ENCODE results near the gene DAZAP2. TPM values are rescaled to one million over a fixed set of nuclear protein-coding genes. Genes with fewer than 3 reads are reported as not detected.

The DAZAP2 gene
- total and polyA plus RNA-seq, 2 of the 13 experiments (the other 11 are each of a cell fraction or from before 2014, with no cell fraction given) = 64.5 to 222 TPM

GRCh38 chr12:51199366-51199945 lies 39.2 kb upstream of the DAZAP2 start:
- H2AFZ ChIP-seq (ENCODE audit: low read length) = no peak overlapping the region
- H3K9ac ChIP-seq (ENCODE audit: insufficient read depth, low read depth, low read length) = no peak overlapping the region
- no peaks in the 10 kb centered on the region for H3K9me3 ChIP-seq (ENCODE audit: low read length)
- ChIA-PET POLR2A (interaction anchor here (0.8 to 1.7 kb wide), 3 partner anchors 13 to 27 kb away, joined by 3 to 5 read pairs (median 4); partner anchors contain the start of gene POU6F1), CTCF (ENCODE audit: low intra/inter-chr PET ratio, low total read pairs) (no interaction called here)
- DNase-seq (ENCODE audit: low spot score) (no peak), FAIRE-seq (no peak), ATAC-seq (no peak)
- in situ Hi-C loops (cut with HindIII; ENCODE audit: extremely low pct_ligation_motif_present, low pct_unique_long_range_greater_than_20kb) = no loop called here
- no peaks in the 10 kb centered on the region for H3K36me3 ChIP-seq (replicated peaks in 1 of 2; ENCODE audit: control insufficient read depth in 1 of 2, insufficient read depth in 2 of 2, low read length in 2 of 2)
- H4K20me1 ChIP-seq (ENCODE audit: insufficient read depth, low read length) = no peaks in the 10 kb centered on the region
- H3K4me3 ChIP-seq (replicated peaks in 1 of 3; ENCODE audit: insufficient read depth in 1 of 3, low read depth in 2 of 3, low read length in 3 of 3) = peak overlapping the region; percentile 17 to 69 (median 44); a peak in 2 of 6 replicates
- H3K27ac ChIP-seq (ENCODE audit: extremely low read length, insufficient read depth, low read length) = no peak overlapping the region
- H3K4me1 ChIP-seq (ENCODE audit: insufficient read depth, low read length) = peaks cover 42% of the 10 kb centered on the region
- no peaks in the 10 kb centered on the region for H3K79me2 ChIP-seq (ENCODE audit: insufficient read depth, low read length)
- H3K27me3 ChIP-seq (ENCODE audit: control insufficient read depth in 1 of 2, insufficient read depth in 2 of 2, low read length in 2 of 2) = peaks cover 0 to 4% of the 10 kb centered on the region in 2 experiments; a peak in 1 of 5 replicates
- no TSS peak for BruUV-seq (replicated peaks)
- 50% methylated on average over 9 of the region's 10 CpGs for WGBS (ENCODE audit: low lambda C conversion rate)
- no peak for TF ChIP-seq ZNF724P (CRISPR knock-in tag; IDR thresholded peaks at IDR 0.05; ENCODE audit: borderline replicate concordance)
- peak; percentile 11; the same call in 1 of the 2 replicates for TF ChIP-seq ZNF264 (CRISPR knock-in tag; IDR thresholded peaks at IDR 0.05)
- TF ChIP-seq MBD4 (IDR thresholded peaks at IDR 0.05; ENCODE audit: borderline replicate concordance, low read length) = no peak
- peak; percentile 68; the same call in 1 of the 2 replicates for TF ChIP-seq ZNF652 (CRISPR knock-in tag; IDR thresholded peaks at IDR 0.05; ENCODE audit: borderline replicate concordance, low read depth)
- no peak for TF ChIP-seq SMAD3 (CRISPR knock-in tag; IDR thresholded peaks at IDR 0.05)
- TF ChIP-seq RARA (CRISPR knock-in tag; IDR thresholded peaks at IDR 0.05) = no peak
- no peak for TF ChIP-seq EEA1 (CRISPR knock-in tag; IDR thresholded peaks at IDR 0.05; ENCODE audit: borderline replicate concordance)
- TF ChIP-seq ZNF441 (CRISPR knock-in tag; IDR thresholded peaks at IDR 0.05; ENCODE audit: borderline replicate concordance) = no peak
- TF ChIP-seq GATAD1 (CRISPR knock-in tag; IDR thresholded peaks at IDR 0.05) = no peak
- intact Hi-C loops (cut with micrococcal nuclease; ENCODE audit: unreplicated experiment) = no loop called here
- peak overlapping the region; percentile 77 for H3K4me2 ChIP-seq (ENCODE audit: low read depth, low read length)

DNA sequence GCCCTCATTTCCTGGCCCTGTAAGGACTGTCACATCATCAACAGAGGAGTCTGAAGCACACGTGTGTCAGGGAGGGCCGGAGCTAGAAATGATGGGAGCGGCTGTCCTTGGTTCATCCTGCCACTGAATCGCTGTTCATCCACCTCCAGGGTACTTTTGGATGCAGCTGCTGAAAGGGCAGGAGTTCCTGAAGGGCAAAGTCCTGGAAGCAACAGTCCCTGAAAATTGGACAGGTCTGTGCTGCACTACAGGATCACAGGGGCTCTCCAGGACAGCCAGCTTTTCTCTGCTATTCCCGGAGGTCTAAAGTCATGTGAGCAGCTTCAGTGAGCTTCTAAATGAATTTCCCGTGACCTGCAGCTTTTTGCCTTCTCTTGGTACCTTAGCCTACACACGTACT lies 38.5 kb upstream of the DAZAP2 start:
- no peaks in the 10 kb centered on the region for H3K36me3 ChIP-seq (replicated peaks in 1 of 2; ENCODE audit: control insufficient read depth in 1 of 2, insufficient read depth in 2 of 2, low read length in 2 of 2)
- FAIRE-seq (no peak), DNase-seq (ENCODE audit: low spot score) (no peak), ATAC-seq (0 out of 3 replicates have a peak, but pooled peaks have one; percentile 3)
- H3K27ac ChIP-seq (ENCODE audit: extremely low read length, insufficient read depth, low read length) = no peak overlapping the region
- TF ChIP-seq HNF4A (CRISPR knock-in tag; IDR thresholded peaks at IDR 0.05) (peak; percentile 39; the same call in 1 of the 2 replicates), CERS6 (CRISPR knock-in tag; IDR thresholded peaks at IDR 0.05) (no peak)
- ChIA-PET POLR2A (interaction anchor here (0.8 to 1.7 kb wide), 2 partner anchors 18 to 28 kb away, joined by 4 to 5 read pairs; partner anchors contain the start of gene POU6F1), CTCF (ENCODE audit: low intra/inter-chr PET ratio, low total read pairs) (no interaction called here)
- no peak overlapping the region for H3K4me3 ChIP-seq (replicated peaks in 1 of 3; ENCODE audit: insufficient read depth in 1 of 3, low read depth in 2 of 3, low read length in 3 of 3)
- intact Hi-C loops (cut with micrococcal nuclease; ENCODE audit: unreplicated experiment) = no loop called here
- peaks cover 0 to 4% of the 10 kb centered on the region in 2 experiments; a peak in 1 of 5 replicates for H3K27me3 ChIP-seq (ENCODE audit: control insufficient read depth in 1 of 2, insufficient read depth in 2 of 2, low read length in 2 of 2)
- peaks cover 47% of the 10 kb centered on the region for H3K4me1 ChIP-seq (ENCODE audit: insufficient read depth, low read length)
- in situ Hi-C loops (cut with HindIII; ENCODE audit: extremely low pct_ligation_motif_present, low pct_unique_long_range_greater_than_20kb) = no loop called here
- WGBS (ENCODE audit: low lambda C conversion rate) = 0% methylated on average over 3 of the region's 7 CpGs
- H3K9me3 ChIP-seq (ENCODE audit: low read length) = no peaks in the 10 kb centered on the region
- H2AFZ ChIP-seq (ENCODE audit: low read length) = no peak overlapping the region
- H3K79me2 ChIP-seq (ENCODE audit: insufficient read depth, low read length) = no peaks in the 10 kb centered on the region
- no peaks in the 10 kb centered on the region for H4K20me1 ChIP-seq (ENCODE audit: insufficient read depth, low read length)
- no TSS peak for BruUV-seq (replicated peaks)
- peak overlapping the region; percentile 77 for H3K4me2 ChIP-seq (ENCODE audit: low read depth, low read length)
- H3K9ac ChIP-seq (ENCODE audit: insufficient read depth, low read depth, low read length) = no peak overlapping the region

Measured in HepG2 (cell line).